Caco-2 (cell line): Measurements from ENCODE around the gene LILRB1. TPM values are rescaled to one million over a fixed set of nuclear protein-coding genes. Genes with fewer than 3 reads are reported as not detected.
"Not testable (repeated sequence)": the region's sequence is repeated elsewhere in the genome, so short reads cannot be mapped to it uniquely, and the experiment has no call there.

ENCODE experiments used
- BruUV-seq: library from RNA; stranded (reverse); fragments of 400-500 nt; replicated peaks from 2 replicates; lab custom pipeline; 2021; lab: Mats Ljungman, UMichigan
- CTCF ChIA-PET: fragments of 300-600 bp; sonication (Branson Sonifier 250); formaldehyde crosslinking; loops from one replicate; lab custom pipeline; 2022; ENCODE audit warnings: antibody characterized with exemption; lab: Charles Lee
- POLR2A ChIA-PET: fragments of 300-600 bp; sonication (Branson Sonifier 250); formaldehyde crosslinking; loops from one replicate; lab custom pipeline; 2022; ENCODE audit warnings: antibody characterized with exemption; lab: Charles Lee
- DNase-seq, 2 experiments: peaks; one replicate each; pipeline versions ENCODE4 v3.0.0 to v3.0.0-alpha.2; 2020 to 2022
- H3K27me3 ChIP-seq: replicated peaks from 2 replicates; pipeline ENCODE4 v1.6.0; 2011; ENCODE audit warnings: low read length; ENCODE audit not compliant: control insufficient read depth, insufficient read depth
- H3K36me3 ChIP-seq: 2 replicates; pipeline ENCODE4 v1.5.1; 2011; ENCODE audit warnings: low read length; ENCODE audit not compliant: control insufficient read depth, insufficient read depth
- H3K4me1 ChIP-seq: fragments of 250-450 bp; sonication (Bioruptor Pico); 2 replicates; pipeline ENCODE4 v1.5.1; 2020; ENCODE audit warnings: mild to moderate bottlenecking
- H3K4me3 ChIP-seq: 2 replicates; pipeline ENCODE4 v1.5.1; 2011; ENCODE audit warnings: low read depth, mild to moderate bottlenecking, control low read depth, low read length
- H3K9me3 ChIP-seq: fragments of 250-450 bp; sonication (Bioruptor Pico); 2 replicates; pipeline ENCODE4 v1.5.1; 2020; ENCODE audit warnings: mild to moderate bottlenecking, moderate library complexity
- H3K27ac Mint-ChIP-seq: one replicate; pipeline ENCODE4 v1.8.0; 2022; ENCODE audit warnings: mixed read lengths; ENCODE audit not compliant: unreplicated experiment
- H3K27me3 Mint-ChIP-seq: one replicate; pipeline ENCODE4 v1.8.0; 2022; ENCODE audit warnings: mixed read lengths; ENCODE audit not compliant: insufficient read depth, unreplicated experiment
- H3K36me3 Mint-ChIP-seq: one replicate; pipeline ENCODE4 v1.8.0; 2022; ENCODE audit warnings: mild to moderate bottlenecking, mixed read lengths; ENCODE audit not compliant: insufficient read depth, unreplicated experiment
- H3K4me1 Mint-ChIP-seq: one replicate; pipeline ENCODE4 v1.8.0; 2022; ENCODE audit warnings: low read depth, mixed read lengths; ENCODE audit not compliant: unreplicated experiment
- H3K4me3 Mint-ChIP-seq: one replicate; pipeline ENCODE4 v1.8.0; 2022; ENCODE audit warnings: mild to moderate bottlenecking, moderate library complexity, mixed read lengths; ENCODE audit not compliant: unreplicated experiment
- H3K9me3 Mint-ChIP-seq: one replicate; pipeline ENCODE4 v1.8.0; 2022; ENCODE audit warnings: mixed read lengths; ENCODE audit not compliant: unreplicated experiment
- CTCF ChIP-seq, 2 experiments: fragments of 200-600 bp in 1 of 2; IDR thresholded peaks; 1 replicate in 1 of 2; 2 replicates in 1 of 2; pipeline versions ENCODE4 v1.5.1 to v1.8.0; 2011 to 2022; ENCODE audit warnings: antibody characterized with exemption in 1 of 2, control low read depth in 1 of 2, inconsistent platforms in 1 of 2, low read depth in 1 of 2, low read length in 1 of 2, mild to moderate bottlenecking in 1 of 2, moderate library complexity in 1 of 2; ENCODE audit not compliant: insufficient read depth in 1 of 2, severe bottlenecking in 1 of 2, unreplicated experiment in 1 of 2
- intact Hi-C: fragments of 100-400 bp; cut with micrococcal nuclease; formaldehyde crosslinking; loops from one replicate; pipeline ENCODE4 v1.10.0; 2022; ENCODE audit not compliant: unreplicated experiment
- total RNA-seq: library from RNA; stranded (reverse); gene quantifications from 2 replicates; pipeline ENCODE4 v1.2.3, GENCODE V29; 2022

LILRB1 gene
- total RNA-seq, 1 experiment from 2014 or later = not detected

- H3K9me3 ChIP-seq = no peaks in the 10 kb centered on the region
- ChIA-PET CTCF (no interaction called here), POLR2A (no interaction called here)
- intact Hi-C loops = no loop called here
- Mint-ChIP-seq H3K9me3 (peaks cover 19% of the 10 kb centered on the region), H3K27ac (no peak overlapping the region), H3K27me3 (peaks cover 15% of the 10 kb centered on the region), H3K4me1 (no peaks in the 10 kb centered on the region), H3K36me3 (no peaks in the 10 kb centered on the region), H3K4me3 (no peak overlapping the region)
- no peaks in the 10 kb centered on the region for H3K27me3 ChIP-seq
- H3K4me3 ChIP-seq = no peak overlapping the region
- no peaks in the 10 kb centered on the region for H3K4me1 ChIP-seq
- H3K36me3 ChIP-seq = no peaks in the 10 kb centered on the region
- DNase-seq = no peak
- TF ChIP-seq CTCF (IDR thresholded peaks at IDR 0.05; ENCODE audit: insufficient read depth in 1 of 2, low read depth in 1 of 2, low read length in 1 of 2, severe bottlenecking in 1 of 2, unreplicated experiment in 1 of 2) = no peak
- no TSS peak for BruUV-seq
Observed at GRCh38 chr19:54616821-54617560, 13.3 kb upstream of the LILRB1 start.

GRCh38 chr19:54620464-54620863, 9.8 kb upstream of the LILRB1 start:
- Histone ChIP-seq H3K4me3 (no peak overlapping the region), H3K36me3 (no peaks in the 10 kb centered on the region), H3K27me3 (no peaks in the 10 kb centered on the region), H3K9me3 (no peaks in the 10 kb centered on the region), H3K4me1 (no peaks in the 10 kb centered on the region)
- no peak for TF ChIP-seq CTCF (IDR thresholded peaks at IDR 0.05; ENCODE audit: insufficient read depth in 1 of 2, low read depth in 1 of 2, low read length in 1 of 2, severe bottlenecking in 1 of 2, unreplicated experiment in 1 of 2)
- intact Hi-C loops = no loop called here
- CTCF ChIA-PET = no interaction called here
- no peaks in the 10 kb centered on the region for H3K4me1 Mint-ChIP-seq
- H3K9me3 Mint-ChIP-seq = peaks cover under 1% of the 10 kb centered on the region
- H3K4me3 Mint-ChIP-seq = no peak overlapping the region
- H3K27me3 Mint-ChIP-seq = peaks cover 20% of the 10 kb centered on the region
- DNase-seq = no peak
- POLR2A ChIA-PET = no interaction called here
- no peaks in the 10 kb centered on the region for H3K36me3 Mint-ChIP-seq
- no peak overlapping the region for H3K27ac Mint-ChIP-seq
- BruUV-seq = no TSS peak

DNA sequence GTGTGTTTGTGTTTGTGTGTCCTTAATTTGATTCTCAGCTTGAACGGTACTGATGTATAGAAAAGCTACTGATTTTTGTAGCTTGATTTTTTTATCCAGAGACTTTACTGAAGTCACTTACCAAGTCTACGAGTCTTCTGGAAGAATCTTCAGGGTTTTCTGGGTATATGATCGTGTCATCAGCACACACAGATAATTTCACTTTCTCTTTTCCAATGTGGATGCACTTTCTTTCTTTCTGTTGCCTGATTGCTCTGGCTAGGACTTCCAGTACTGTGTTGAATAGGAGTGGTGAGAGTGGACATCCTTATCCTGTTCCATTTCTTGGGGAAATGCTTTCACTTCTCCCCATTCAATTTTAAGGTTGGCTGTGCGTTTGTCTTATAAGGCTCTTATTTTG, 7.9 kb upstream of the LILRB1 start:
- H3K27me3 ChIP-seq = no peaks in the 10 kb centered on the region
- CTCF ChIA-PET = no interaction called here
- intact Hi-C loops = no loop called here
- no peaks in the 10 kb centered on the region for H3K36me3 ChIP-seq
- no peak overlapping the region for H3K4me3 ChIP-seq
- H3K4me1 ChIP-seq = no peaks in the 10 kb centered on the region
- H3K27ac Mint-ChIP-seq = no peak overlapping the region
- no peaks in the 10 kb centered on the region for H3K9me3 Mint-ChIP-seq
- no peaks in the 10 kb centered on the region for H3K36me3 Mint-ChIP-seq
- H3K9me3 ChIP-seq = 0 out of 2 replicates have a peak, but pooled peaks cover 4% of the 10 kb centered on the region
- TF ChIP-seq CTCF (IDR thresholded peaks at IDR 0.05; ENCODE audit: insufficient read depth in 1 of 2, low read depth in 1 of 2, low read length in 1 of 2, severe bottlenecking in 1 of 2, unreplicated experiment in 1 of 2) = no peak
- peaks cover 25% of the 10 kb centered on the region for H3K27me3 Mint-ChIP-seq
- no peaks in the 10 kb centered on the region for H3K4me1 Mint-ChIP-seq
- DNase-seq = no peak
- BruUV-seq = no TSS peak
- POLR2A ChIA-PET = no interaction called here
- no peak overlapping the region for H3K4me3 Mint-ChIP-seq

- H3K36me3 ChIP-seq, CTCF ChIA-PET: not testable (repeated sequence)
Observed at GRCh38 chr19:54624234-54624633, 6.0 kb upstream of the LILRB1 start.

More at GRCh38 chr19:54624234-54624633, 6.0 kb upstream of the LILRB1 start:
- H3K27me3 Mint-ChIP-seq = peaks cover 25% of the 10 kb centered on the region
- BruUV-seq, DNase-seq, H3K27ac Mint-ChIP-seq, intact Hi-C loops, H3K27me3 ChIP-seq, H3K4me3 ChIP-seq, H3K4me3 Mint-ChIP-seq, POLR2A ChIA-PET, H3K4me1 ChIP-seq, H3K36me3 Mint-ChIP-seq, H3K9me3 ChIP-seq, H3K9me3 Mint-ChIP-seq, H3K4me1 Mint-ChIP-seq: not testable (repeated sequence)
